Uterus (tissue), 2 donors: ENCODE data around the gene PLXDC2.

ENCODE experiments used
- POLR2A ChIP-seq, 2 donors: fragments of 450-650 bp; IDR thresholded peaks; one replicate each; pipeline ENCODE4 v1.6.1; 2016; ENCODE audit warnings: antibody characterized with exemption in 2 of 2, mild to moderate bottlenecking in 1 of 2, moderate library complexity in 1 of 2
- TF ChIP-seq, protein P1 (sequence below), 4 experiments: fragments of 200-600 bp in 2 of 4; fragments of 450-650 bp in 2 of 4; sonication (generic) in 2 of 4; IDR thresholded peaks; one replicate each; pipeline ENCODE4 v1.5.1; 2016 to 2019; ENCODE audit warnings: antibody characterized with exemption in 4 of 4, mild to moderate bottlenecking in 2 of 4, moderate library complexity in 1 of 4

DNA sequence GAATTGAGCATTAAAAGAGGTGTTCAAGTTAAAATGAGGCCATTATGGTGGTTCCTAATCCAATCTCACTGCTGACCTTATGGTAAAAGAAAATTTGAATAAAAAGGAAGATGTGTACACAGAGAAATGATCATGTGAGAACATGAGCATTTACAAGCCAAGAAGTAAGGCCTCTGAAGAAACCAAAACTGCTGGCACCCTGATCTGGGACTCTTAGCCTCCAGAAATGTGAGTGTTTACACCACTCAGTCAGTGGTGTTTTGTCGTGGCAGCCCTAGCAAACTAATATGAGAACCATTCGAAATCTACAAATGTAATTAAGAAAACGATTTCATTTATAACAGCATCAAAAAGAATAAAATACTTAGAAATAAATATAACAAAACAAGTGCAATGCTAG lies 6.8 kb upstream of the PLXDC2 start:
- TF ChIP-seq, protein P1, sequence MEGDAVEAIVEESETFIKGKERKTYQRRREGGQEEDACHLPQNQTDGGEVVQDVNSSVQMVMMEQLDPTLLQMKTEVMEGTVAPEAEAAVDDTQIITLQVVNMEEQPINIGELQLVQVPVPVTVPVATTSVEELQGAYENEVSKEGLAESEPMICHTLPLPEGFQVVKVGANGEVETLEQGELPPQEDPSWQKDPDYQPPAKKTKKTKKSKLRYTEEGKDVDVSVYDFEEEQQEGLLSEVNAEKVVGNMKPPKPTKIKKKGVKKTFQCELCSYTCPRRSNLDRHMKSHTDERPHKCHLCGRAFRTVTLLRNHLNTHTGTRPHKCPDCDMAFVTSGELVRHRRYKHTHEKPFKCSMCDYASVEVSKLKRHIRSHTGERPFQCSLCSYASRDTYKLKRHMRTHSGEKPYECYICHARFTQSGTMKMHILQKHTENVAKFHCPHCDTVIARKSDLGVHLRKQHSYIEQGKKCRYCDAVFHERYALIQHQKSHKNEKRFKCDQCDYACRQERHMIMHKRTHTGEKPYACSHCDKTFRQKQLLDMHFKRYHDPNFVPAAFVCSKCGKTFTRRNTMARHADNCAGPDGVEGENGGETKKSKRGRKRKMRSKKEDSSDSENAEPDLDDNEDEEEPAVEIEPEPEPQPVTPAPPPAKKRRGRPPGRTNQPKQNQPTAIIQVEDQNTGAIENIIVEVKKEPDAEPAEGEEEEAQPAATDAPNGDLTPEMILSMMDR (IDR thresholded peaks at IDR 0.05), result no peak
- TF ChIP-seq POLR2A (IDR thresholded peaks at IDR 0.05), result no peak
